Measurements from ENCODE around the gene CGRRF1. TPM values are rescaled to one million over a fixed set of nuclear protein-coding genes. Genes with fewer than 3 reads are reported as not detected.

The CGRRF1 gene
- total RNA-seq, 1 donor = 17.3 TPM

DNA sequence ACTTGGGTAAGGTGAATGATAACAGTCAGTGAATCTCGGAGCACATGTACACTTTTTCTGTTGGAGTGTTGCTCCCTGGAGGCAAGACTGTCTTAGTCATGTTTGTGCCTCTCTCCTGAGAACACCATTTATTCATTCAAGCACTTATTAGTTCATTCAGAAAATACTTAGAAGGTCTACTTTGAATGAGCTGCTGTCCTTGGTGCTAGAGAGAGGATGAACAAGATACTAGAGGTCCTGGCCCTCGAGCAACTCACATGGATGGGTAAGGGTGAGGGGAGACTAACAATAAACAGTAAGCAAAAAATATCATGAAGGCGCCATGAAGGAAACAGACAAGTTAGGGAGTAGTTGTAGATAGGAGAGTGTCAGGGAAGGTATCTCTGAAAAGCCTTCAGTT lies 40.2 kb downstream of the CGRRF1 start:
- peak; percentile 14 for DNase-seq (ENCODE audit: low read depth)
- H3K4me3 ChIP-seq (ENCODE audit: low read depth, low read length) = no peak overlapping the region
- TF ChIP-seq, protein P1, sequence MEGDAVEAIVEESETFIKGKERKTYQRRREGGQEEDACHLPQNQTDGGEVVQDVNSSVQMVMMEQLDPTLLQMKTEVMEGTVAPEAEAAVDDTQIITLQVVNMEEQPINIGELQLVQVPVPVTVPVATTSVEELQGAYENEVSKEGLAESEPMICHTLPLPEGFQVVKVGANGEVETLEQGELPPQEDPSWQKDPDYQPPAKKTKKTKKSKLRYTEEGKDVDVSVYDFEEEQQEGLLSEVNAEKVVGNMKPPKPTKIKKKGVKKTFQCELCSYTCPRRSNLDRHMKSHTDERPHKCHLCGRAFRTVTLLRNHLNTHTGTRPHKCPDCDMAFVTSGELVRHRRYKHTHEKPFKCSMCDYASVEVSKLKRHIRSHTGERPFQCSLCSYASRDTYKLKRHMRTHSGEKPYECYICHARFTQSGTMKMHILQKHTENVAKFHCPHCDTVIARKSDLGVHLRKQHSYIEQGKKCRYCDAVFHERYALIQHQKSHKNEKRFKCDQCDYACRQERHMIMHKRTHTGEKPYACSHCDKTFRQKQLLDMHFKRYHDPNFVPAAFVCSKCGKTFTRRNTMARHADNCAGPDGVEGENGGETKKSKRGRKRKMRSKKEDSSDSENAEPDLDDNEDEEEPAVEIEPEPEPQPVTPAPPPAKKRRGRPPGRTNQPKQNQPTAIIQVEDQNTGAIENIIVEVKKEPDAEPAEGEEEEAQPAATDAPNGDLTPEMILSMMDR (IDR thresholded peaks at IDR 0.05; ENCODE audit: insufficient read depth, low read depth, low read length) = no peak

DNA sequence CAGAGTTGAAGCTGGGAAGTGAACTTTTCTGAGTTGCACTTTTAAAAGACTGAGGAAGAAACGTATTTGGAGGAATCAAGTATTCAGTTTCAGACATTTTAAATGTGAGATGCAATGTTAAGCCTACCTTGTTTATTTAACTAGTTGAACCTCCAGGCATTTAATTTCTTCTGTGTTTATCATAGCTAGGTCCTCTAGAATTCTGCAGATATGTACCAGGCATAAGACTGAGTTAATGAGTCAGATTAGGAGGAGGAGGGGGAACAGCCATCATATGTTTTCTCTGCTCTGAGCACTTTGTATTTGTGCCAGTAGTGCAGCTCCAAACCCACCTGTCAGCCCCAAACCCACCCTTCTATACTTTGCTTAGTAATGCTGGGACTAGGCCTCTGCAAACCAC lies 40.8 kb downstream of the CGRRF1 start:
- no peak overlapping the region for H3K4me3 ChIP-seq (ENCODE audit: low read depth, low read length)
- no peak for DNase-seq (ENCODE audit: low read depth)
- TF ChIP-seq, protein P1 (IDR thresholded peaks at IDR 0.05; ENCODE audit: insufficient read depth, low read depth, low read length) = no peak

DNA sequence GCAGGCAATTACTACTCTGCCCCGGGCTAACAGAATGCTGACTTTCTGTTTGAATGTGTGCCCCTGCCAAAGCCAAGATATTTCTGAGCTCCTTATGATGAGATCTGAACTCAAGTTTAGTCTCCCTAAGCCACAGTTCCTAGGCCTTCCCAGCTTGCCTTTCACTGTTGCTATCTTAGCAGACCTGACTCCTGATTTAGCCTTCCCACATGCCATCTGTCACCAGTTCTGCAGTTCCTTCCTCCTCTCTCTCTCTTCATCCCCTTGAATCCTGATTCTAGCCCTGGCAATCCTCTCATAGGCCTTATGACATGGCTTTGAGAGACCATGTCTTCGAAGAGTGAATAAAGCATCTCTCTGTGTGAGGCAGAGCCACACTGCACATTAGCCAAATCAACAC lies 44.7 kb downstream of the CGRRF1 start:
- DNase-seq (ENCODE audit: low read depth) = no peak
- no peak overlapping the region for H3K4me3 ChIP-seq (ENCODE audit: low read depth, low read length)
- TF ChIP-seq, protein P1 (IDR thresholded peaks at IDR 0.05; ENCODE audit: insufficient read depth, low read depth, low read length) = no peak

DNA sequence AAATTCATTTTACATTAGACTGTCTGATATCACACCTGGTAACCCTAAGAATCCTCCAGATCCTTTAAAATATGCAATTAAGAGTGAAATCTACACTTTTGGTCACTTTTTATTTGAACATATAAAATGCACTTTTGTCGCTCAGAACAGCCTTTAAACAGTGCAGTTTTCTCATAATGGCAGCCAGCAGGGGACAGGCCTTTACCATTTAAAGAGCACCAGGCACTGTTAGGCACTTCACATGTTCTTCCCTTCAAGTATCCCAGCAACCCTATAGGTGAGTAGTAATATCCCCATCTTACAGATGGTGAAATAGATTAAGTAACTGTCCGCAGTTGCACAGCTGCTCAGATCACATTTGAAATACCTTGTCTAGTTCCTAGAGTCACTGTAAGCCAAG lies 45.9 kb downstream of the CGRRF1 start:
- no peak overlapping the region for H3K4me3 ChIP-seq (ENCODE audit: low read depth, low read length)
- TF ChIP-seq, protein P1 (IDR thresholded peaks at IDR 0.05; ENCODE audit: insufficient read depth, low read depth, low read length) = no peak
- no peak for DNase-seq (ENCODE audit: low read depth)

DNA sequence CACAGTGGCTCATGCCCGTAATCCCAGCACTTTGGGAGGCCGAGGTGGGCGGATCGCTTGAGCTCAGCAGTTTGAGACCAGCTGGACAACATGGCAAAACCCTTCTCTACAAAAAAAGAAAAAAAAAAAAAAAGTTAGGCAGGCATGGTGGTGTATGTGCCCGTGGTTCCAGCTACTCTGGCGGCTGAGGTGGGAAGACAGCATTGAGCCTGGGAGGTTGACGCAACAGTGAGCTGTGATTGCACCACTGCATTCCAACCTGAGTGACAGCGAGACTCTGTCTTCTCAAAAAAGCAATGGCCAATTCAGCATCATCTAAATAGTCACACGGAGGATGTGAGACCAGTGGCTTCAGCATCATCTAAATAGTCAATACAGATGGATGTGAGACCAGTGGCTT lies 46.8 kb downstream of the CGRRF1 start:
- no peak for DNase-seq (ENCODE audit: low read depth)
- TF ChIP-seq, protein P1 (IDR thresholded peaks at IDR 0.05; ENCODE audit: insufficient read depth, low read depth, low read length) = no peak
- no peak overlapping the region for H3K4me3 ChIP-seq (ENCODE audit: low read depth, low read length)

DNA sequence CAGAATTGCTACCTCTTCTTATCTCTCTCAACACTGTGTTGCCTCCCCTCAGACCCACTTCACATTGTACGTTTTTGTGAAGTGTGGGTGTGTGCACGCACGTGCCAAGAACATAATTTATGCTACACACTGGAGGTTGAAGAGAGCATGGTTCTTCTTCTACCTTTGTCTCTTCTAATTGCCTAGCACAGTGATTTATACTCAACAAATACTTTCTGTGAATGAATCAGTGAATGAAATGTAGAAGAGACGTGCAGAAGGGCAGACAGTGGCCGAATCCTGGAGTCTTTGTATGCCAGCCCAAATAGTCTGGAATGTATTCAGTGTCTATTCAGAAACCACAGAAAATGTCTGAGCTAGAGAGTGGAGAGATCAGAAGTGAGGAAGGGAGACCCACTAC lies 52.6 kb downstream of the CGRRF1 start:
- H3K4me3 ChIP-seq (ENCODE audit: low read depth, low read length) = no peak overlapping the region
- DNase-seq (ENCODE audit: low read depth) = no peak
- TF ChIP-seq, protein P1 (IDR thresholded peaks at IDR 0.05; ENCODE audit: insufficient read depth, low read depth, low read length) = no peak

DNA sequence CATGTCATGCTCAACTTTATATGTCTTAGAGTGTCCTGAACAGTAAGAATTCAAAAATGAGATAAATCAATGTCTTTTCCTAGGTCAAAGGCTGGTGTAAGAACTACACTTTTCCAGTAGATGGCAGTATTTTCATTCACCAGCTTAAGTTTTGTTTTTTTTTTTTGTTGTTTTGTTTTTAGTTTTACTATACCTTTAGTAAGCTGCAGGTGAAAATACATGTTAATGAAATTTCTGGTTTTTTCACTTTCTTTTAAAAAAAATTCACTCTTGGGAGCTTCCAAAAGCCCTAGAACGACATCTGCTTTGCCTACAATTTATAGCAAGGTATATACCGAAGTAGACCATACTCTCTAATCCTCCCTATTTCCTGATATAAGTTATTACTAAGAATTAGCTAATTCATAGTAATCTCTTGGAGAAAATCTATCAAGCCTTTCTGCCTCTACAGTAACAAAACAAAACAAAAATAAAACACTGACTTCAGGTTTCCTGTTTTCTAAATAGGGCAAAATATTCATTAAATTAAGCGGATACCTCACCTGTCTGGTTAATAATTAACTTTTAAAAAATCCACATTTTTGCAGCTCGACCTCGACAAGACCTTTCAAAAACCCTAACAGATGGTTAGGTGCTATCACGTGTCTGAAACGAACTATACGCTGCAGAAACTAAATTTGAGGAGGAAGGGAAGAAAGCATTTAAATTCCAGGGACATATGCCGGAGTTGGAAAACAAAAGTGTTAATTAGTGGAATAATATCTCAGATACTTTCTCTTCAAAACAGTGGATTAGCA lies 54.6 kb downstream of the CGRRF1 start:
- peak overlapping the region; percentile 76 for H3K4me3 ChIP-seq (ENCODE audit: low read depth, low read length)
- peak; percentile 59 for DNase-seq (ENCODE audit: low read depth)
- TF ChIP-seq, protein P1 (IDR thresholded peaks at IDR 0.05; ENCODE audit: insufficient read depth, low read depth, low read length) = peak; percentile 74

Data from fibroblast of villous mesenchyme (primary cell).